Keratinocyte (primary cell): ENCODE results near the gene RNF103. TPM values are rescaled to one million over a fixed set of nuclear protein-coding genes. Genes with fewer than 3 reads are reported as not detected.
A peak's percentile ranks its signal among the peaks of the same experiment; 100 is the strongest.

Source experiments
- DNase-seq: peaks from one replicate; pipeline ENCODE4 v3.0.0-alpha.2; 2011; ENCODE audit warnings: low read depth, missing footprints, low spot score
- FAIRE-seq: peaks from 2 replicates; lab custom pipeline; 2011; peaks lifted over from hg19 to GRCh38; lab: Jason Lieb, UNC
- H2AFZ ChIP-seq: 2 replicates; pipeline ENCODE4 v1.6.0; 2012; ENCODE audit warnings: low read length, control low read depth, inconsistent platforms; ENCODE audit not compliant: control insufficient read depth
- H3K27ac ChIP-seq: 2 replicates; pipeline ENCODE4 v1.5.1; 2011; ENCODE audit warnings: low read length; ENCODE audit not compliant: control insufficient read depth, insufficient read depth
- H3K27me3 ChIP-seq: 3 replicates; pipeline ENCODE4 v1.6.0; 2011; ENCODE audit warnings: low read length; ENCODE audit not compliant: control insufficient read depth, insufficient read depth; ENCODE audit errors: extremely low read depth
- H3K36me3 ChIP-seq, 2 experiments: 2 replicates in 1 of 2; 3 replicates in 1 of 2; pipeline ENCODE4 v1.5.1; 2011; ENCODE audit warnings: low read length in 2 of 2, mild to moderate bottlenecking in 1 of 2; ENCODE audit not compliant: control insufficient read depth in 2 of 2, insufficient read depth in 2 of 2; ENCODE audit errors: extremely low read depth in 1 of 2
- H3K4me1 ChIP-seq: 3 replicates; pipeline ENCODE4 v1.5.1; 2011; ENCODE audit warnings: low read length; ENCODE audit not compliant: control insufficient read depth, insufficient read depth; ENCODE audit errors: extremely low read depth
- H3K4me2 ChIP-seq: 3 replicates; pipeline ENCODE4 v1.6.0; 2011; ENCODE audit warnings: low read depth, low read length; ENCODE audit not compliant: control insufficient read depth, insufficient read depth; ENCODE audit errors: extremely low read depth
- H3K4me3 ChIP-seq, 3 experiments: fragments of 200-600 bp in 1 of 3; sonication (generic) in 1 of 3; 2 replicates in 2 of 3; 3 replicates in 1 of 3; pipeline ENCODE4 v1.5.1; 2011 to 2016; ENCODE audit warnings: low read length in 3 of 3, mild to moderate bottlenecking in 3 of 3, control low read depth in 2 of 3, inconsistent platforms in 1 of 3, low read depth in 1 of 3, mixed read lengths in 1 of 3, mixed run types in 1 of 3, moderate library complexity in 1 of 3; ENCODE audit not compliant: control insufficient read depth in 2 of 3, insufficient read depth in 2 of 3; ENCODE audit errors: extremely low read depth in 1 of 3
- H3K79me2 ChIP-seq: 2 replicates; pipeline ENCODE4 v1.6.0; 2012; ENCODE audit warnings: low read length; ENCODE audit not compliant: control insufficient read depth, insufficient read depth
- H3K9ac ChIP-seq: 3 replicates; pipeline ENCODE4 v1.6.0; 2011; ENCODE audit warnings: low read length; ENCODE audit not compliant: control insufficient read depth, insufficient read depth; ENCODE audit errors: extremely low read depth
- H3K9me1 ChIP-seq: 3 replicates; pipeline ENCODE4 v1.6.0; 2011; ENCODE audit warnings: low read length; ENCODE audit not compliant: control insufficient read depth, insufficient read depth; ENCODE audit errors: extremely low read depth
- H3K9me3 ChIP-seq: 2 replicates; pipeline ENCODE4 v1.5.1; 2012; ENCODE audit warnings: low read depth, low read length; ENCODE audit not compliant: control insufficient read depth
- H4K20me1 ChIP-seq: 3 replicates; pipeline ENCODE4 v1.6.0; 2011; ENCODE audit warnings: low read length; ENCODE audit not compliant: control insufficient read depth, insufficient read depth; ENCODE audit errors: extremely low read depth
- EZH2 ChIP-seq: IDR thresholded peaks from one replicate; pipeline ENCODE4 v1.6.1; 2012; ENCODE audit warnings: inconsistent platforms, mild to moderate bottlenecking, low read length, moderate library complexity
- dilution Hi-C: fragments of 300-500 bp; cut with MboI; formaldehyde crosslinking; loops from one replicate; pipeline ENCODE4 v1.7.0; 2020; ENCODE audit warnings: low sequenced_read_pairs; ENCODE audit not compliant: extremely low pct_ligation_motif_present
- polyA plus RNA-seq, 5 experiments: library from polyadenylated mRNA; depleted of rRNA in 3 of 5; stranded (reverse) in 3 of 5; stranded (forward) in 1 of 5; unstranded in 1 of 5; fragments of >200 nt; gene quantifications; 1 replicate in 1 of 5; 2 replicates in 3 of 5; 3 replicates in 1 of 5; pipeline versions ENCODE4 v1.2.1 to v1.2.3, GENCODE V29; 2011 to 2012; ENCODE audit warnings: missing spikeins in 2 of 5, low read depth in 1 of 5, low replicate concordance in 1 of 5
- TF ChIP-seq, protein P1 (sequence below), 3 experiments: IDR thresholded peaks in 1 of 3; conservative IDR thresholded peaks in 1 of 3; optimal IDR thresholded peaks in 1 of 3; 2 replicates in 2 of 3; 3 replicates in 1 of 3; pipeline versions ENCODE3 to v1.5.1; 2011; ENCODE audit warnings: low read length in 3 of 3, mild to moderate bottlenecking in 3 of 3, moderate library complexity in 2 of 3, control low read depth in 1 of 3, inconsistent platforms in 1 of 3; ENCODE audit not compliant: insufficient read depth in 2 of 3; ENCODE audit errors: extremely low read depth in 1 of 3

Gene RNF103
- polyA plus RNA-seq, 1 donor (not counting 4 experiments of a cell fraction or from before 2014, with no cell fraction given), result 15.7 TPM

DNA sequence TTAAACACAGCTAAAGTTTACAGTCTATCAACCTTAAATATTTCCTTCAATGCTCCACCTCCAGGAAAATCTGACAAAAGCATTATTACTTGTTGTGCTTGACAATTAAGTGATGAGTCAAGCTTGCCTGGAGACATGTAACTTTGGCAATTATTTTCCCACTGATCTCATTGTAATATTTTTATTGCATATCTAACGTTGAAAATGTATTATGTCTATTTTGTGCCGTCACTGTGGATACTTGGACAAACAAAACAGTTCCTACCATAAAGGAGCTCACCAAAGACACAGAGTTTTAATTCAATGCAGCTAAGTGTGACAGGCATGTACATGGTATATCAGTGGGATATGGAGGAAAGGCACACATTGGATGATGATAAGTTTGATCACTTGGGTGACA is 24.7 kb downstream of the RNF103 start:
- FAIRE-seq, result no peak
- peak overlapping the region; percentile 33 for H3K27ac ChIP-seq
- H3K79me2 ChIP-seq, result no peaks in the 10 kb centered on the region
- no peak for TF ChIP-seq EZH2
- TF ChIP-seq, protein P1, sequence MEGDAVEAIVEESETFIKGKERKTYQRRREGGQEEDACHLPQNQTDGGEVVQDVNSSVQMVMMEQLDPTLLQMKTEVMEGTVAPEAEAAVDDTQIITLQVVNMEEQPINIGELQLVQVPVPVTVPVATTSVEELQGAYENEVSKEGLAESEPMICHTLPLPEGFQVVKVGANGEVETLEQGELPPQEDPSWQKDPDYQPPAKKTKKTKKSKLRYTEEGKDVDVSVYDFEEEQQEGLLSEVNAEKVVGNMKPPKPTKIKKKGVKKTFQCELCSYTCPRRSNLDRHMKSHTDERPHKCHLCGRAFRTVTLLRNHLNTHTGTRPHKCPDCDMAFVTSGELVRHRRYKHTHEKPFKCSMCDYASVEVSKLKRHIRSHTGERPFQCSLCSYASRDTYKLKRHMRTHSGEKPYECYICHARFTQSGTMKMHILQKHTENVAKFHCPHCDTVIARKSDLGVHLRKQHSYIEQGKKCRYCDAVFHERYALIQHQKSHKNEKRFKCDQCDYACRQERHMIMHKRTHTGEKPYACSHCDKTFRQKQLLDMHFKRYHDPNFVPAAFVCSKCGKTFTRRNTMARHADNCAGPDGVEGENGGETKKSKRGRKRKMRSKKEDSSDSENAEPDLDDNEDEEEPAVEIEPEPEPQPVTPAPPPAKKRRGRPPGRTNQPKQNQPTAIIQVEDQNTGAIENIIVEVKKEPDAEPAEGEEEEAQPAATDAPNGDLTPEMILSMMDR (optimal IDR thresholded peaks at IDR 0.05 in 1 of 3, IDR thresholded peaks at IDR 0.05 in 1 of 3, conservative IDR thresholded peaks at IDR 0.05 in 1 of 3; ENCODE audit: extremely low read depth in 1 of 3, insufficient read depth in 2 of 3, low read length in 3 of 3), result no peak
- peak overlapping the region; percentile 36 for H2AFZ ChIP-seq
- H3K9me3 ChIP-seq, result no peaks in the 10 kb centered on the region
- peak overlapping the region; percentile 46 for H3K4me2 ChIP-seq
- dilution Hi-C loops, result no loop called here
- no peaks in the 10 kb centered on the region for H4K20me1 ChIP-seq
- no peak overlapping the region for H3K4me3 ChIP-seq
- peak overlapping the region; percentile 2 for H3K9ac ChIP-seq
- no peak for DNase-seq
- H3K9me1 ChIP-seq, result no peaks in the 10 kb centered on the region
- H3K4me1 ChIP-seq, result peaks cover 9% of the 10 kb centered on the region
- no peaks in the 10 kb centered on the region for H3K27me3 ChIP-seq
- H3K36me3 ChIP-seq, result peaks cover 0 to 2% of the 10 kb centered on the region in 2 experiments

DNA sequence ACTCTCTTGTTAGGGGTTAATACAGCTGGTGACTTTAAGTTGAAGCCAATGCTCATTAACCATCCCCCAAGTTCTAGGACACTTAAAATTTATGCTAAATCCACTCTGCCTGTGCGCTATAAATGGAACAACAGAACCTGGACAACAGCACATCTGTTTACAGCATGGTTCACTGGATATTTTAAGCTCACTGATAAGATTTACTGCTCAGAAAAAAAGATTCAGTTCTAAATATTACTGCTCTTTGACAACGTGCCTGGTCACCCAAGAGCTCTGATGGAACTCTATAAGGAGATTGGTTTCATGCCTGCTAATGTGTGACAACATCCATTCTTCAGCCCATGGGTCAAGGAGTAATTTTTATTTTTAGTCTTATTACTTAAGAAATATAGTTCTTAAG is 27.5 kb downstream of the RNF103 start:
- no peaks in the 10 kb centered on the region for H3K9me3 ChIP-seq
- H3K9me1 ChIP-seq, result no peaks in the 10 kb centered on the region
- H3K27me3 ChIP-seq, result no peaks in the 10 kb centered on the region
- no peak overlapping the region for H3K27ac ChIP-seq
- no peak for DNase-seq
- no peaks in the 10 kb centered on the region for H3K36me3 ChIP-seq
- FAIRE-seq, result no peak
- H3K4me2 ChIP-seq, result no peak overlapping the region
- H3K9ac ChIP-seq, result no peak overlapping the region
- H3K79me2 ChIP-seq, result no peaks in the 10 kb centered on the region
- no peaks in the 10 kb centered on the region for H4K20me1 ChIP-seq
- H2AFZ ChIP-seq, result no peak overlapping the region
- no peak overlapping the region for H3K4me3 ChIP-seq
- dilution Hi-C loops, result no loop called here
- no peak for TF ChIP-seq EZH2
- TF ChIP-seq, protein P1 (optimal IDR thresholded peaks at IDR 0.05 in 1 of 3, IDR thresholded peaks at IDR 0.05 in 1 of 3, conservative IDR thresholded peaks at IDR 0.05 in 1 of 3; ENCODE audit: extremely low read depth in 1 of 3, insufficient read depth in 2 of 3, low read length in 3 of 3), result no peak
- H3K4me1 ChIP-seq, result peaks cover 9% of the 10 kb centered on the region
